GM21367 (cell line): ENCODE results near the gene PCYT2.

Experiments
- ATAC-seq: cut with Tn5 transposase; IDR thresholded peaks from one replicate; pipeline ENCODE4 v1.9.1; 2021; ENCODE audit not compliant: unreplicated experiment

The PCYT2 gene

DNA sequence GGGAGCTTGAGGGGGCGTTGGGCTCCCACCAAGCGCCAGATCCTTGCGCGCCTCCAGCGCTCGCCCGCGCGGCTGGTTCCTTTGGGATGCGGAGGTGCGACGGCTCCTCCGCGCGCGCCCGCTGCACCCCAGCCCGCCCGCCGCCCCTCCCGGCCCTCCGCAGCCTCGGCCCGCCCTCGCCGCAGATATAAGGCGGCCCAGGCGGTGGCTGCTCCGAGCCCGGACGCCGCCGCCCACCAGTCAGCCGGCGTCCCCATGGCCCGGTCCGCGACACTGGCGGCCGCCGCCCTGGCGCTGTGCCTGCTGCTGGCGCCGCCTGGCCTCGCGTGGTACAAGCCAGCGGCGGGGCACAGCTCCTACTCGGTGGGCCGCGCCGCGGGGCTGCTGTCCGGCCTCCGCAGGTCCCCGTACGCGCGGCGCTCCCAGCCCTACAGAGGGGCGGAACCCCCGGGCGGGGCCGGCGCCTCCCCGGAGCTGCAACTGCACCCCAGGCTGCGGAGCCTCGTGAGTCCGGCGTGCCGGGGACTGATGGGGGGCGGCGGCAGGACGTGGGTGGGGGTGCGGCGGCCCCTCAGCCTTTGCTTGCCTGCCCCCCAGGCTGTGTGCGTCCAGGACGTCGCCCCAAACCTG lies 9.1 kb downstream of the PCYT2 start, which contains the start of gene NPB:
TSS of gene NPB (plus strand) at position 216 of the 630 bp plus-strand sequence. CDS start at position 256, 40 bp downstream.
- no peak for ATAC-seq

DNA sequence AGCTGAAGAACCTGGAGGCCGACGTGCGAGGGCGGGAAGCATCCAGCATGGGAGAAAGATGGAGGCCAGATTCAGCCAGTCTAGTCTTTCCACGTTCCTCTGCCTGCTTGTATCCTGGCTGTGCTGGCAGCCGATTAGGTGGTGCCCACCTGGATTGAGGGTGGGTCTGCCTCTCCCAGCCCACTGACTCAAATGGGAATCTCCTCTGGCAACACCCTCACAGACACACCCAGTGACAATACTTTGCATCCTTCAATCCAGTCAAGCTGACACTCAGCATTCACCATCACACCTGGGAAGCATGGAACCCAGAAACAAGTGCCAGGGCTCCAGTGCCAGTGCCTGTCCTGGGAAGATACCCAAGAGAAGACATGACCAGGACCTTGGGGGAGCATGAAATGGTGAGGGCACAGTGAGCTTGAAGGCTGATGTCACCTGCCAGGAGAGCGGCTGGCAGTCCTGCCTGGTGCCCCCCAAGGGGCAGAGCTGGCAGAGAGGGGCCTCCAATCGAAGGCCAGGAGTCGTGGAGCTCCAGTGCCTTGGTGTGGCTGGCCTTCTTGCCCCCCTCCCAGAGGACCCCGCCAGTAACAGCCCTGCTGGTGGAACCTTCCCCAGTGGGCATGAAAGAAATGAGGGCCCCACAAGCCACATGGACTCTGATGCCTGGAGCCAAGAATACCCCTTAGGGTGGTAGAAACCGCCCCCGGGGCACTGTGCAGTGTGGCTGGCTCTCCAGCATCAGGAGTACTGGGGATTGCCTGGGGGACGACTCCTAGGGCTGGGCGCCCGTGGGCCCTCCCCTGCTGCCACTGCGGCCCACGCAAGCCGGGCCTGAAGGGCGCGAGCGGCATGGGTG lies 9.8 kb downstream of the PCYT2 start:
- ATAC-seq: no peak

DNA sequence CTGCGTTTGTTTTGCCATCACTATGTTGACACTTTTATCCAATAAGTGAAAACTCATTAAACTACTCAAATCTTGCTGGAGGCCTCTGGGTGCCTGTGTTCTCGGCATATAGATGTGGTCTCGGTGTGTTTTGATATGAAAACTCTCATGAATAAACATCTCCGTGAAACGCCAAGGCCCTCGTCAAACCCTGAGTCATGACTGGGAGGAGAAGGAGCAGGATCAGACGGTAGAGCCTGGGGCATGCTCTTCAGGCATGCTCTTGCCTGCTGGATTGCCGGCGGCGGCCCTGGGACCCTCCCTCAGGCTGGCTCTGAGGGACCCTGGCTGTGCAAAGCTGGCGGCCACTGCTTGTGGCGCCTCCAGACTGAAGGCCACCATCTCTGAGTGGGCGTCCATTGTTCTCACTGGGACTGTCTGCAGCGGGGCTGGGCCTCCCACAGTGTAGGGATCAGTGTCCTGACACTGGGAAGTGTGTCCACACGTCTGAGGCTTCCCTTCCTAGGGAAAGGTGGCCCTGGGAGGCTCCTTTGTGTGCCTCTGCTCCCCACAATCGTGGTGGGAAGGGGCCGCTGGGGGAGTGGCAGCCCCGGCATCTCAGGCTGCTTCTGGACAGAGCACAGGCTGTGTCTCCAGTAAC lies 10.9 kb downstream of the PCYT2 start:
- no peak for ATAC-seq

DNA sequence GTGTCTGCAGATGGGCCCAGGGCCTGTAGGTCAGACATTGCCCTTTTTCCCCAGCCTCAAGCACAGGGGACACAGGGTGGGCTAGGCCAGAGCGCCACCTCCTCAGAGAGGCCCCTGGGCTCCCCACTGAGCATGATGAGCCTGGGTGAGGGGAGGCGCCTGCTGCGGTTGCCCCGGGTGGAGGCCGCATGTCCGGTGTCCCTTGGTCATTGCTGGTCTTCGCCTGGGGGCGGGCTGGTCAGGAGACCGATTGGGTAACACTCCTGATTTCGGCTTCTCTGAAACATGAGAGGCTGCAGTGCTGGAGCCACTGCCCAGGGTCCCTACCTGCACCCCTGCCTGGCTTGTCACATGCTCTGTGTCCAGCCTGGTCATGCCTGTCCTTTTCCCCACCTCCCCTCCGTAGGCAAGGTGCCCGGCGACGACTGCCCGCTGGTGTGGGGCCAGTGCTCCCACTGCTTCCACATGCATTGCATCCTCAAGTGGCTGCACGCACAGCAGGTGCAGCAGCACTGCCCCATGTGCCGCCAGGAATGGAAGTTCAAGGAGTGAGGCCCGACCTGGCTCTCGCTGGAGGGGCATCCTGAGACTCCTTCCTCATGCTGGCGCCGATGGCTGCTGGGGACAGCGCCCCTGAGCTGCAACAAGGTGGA lies 11.6 kb downstream of the PCYT2 start:
- ATAC-seq: no peak

DNA sequence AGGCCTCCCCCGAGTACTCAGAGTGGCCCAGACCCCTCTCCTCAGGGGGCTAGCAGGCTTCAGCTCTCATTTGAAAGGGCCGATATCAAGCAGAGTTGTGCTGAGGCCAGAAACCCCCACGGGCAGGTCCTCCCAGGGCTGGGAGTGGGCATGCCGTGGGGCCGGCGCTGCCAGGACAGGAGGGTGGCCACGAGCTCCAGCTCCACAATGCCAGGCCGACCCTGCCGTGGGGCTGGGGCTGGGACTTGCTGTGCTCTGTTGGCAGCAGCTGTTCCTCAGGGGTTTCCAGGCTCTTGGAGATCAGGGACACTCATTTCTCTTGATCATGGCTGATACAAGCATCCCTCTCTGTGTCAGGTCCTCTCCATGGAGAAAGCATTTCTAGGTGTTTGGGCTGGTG lies 12.3 kb downstream of the PCYT2 start:
- no peak for ATAC-seq

DNA sequence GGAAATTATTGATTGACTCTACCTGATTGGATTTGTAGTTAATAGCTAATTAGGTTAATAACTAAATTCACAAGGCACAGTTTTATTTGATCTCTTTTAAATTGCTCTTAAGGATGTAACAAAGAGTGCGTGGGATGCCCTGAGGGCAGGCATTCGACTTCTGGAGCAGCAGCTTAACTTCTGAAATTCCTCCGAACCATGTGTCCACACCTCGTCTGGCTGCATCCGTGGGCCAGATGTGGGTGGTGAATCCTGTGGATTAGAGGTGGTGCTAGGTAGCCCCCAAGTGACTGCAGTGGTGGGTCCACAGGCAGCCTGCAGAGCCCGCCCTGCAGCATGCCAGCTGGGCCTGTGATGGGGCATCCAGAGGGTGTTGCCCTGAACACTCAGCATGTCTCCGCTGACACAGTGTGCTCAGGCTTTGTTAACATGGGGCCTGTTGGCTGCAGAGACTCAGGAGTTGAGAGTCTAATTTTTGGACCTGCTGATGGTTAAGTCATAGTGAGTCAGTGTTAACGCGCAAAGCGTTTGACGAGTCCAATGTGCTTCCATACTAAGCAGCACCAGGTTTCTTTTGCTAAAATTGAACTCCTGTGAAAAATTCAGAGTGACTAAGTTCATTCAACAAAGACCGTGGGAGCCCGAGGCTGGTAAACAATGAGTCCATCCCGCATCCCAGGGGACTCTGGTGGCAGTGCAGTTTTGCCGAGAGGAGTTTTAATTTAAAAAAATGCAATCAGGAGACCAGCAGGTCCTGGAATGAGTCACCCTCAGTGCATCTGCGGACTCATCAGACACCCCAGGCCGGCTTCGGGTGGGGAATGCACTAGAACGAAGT lies 13.0 kb downstream of the PCYT2 start:
- no peak for ATAC-seq

DNA sequence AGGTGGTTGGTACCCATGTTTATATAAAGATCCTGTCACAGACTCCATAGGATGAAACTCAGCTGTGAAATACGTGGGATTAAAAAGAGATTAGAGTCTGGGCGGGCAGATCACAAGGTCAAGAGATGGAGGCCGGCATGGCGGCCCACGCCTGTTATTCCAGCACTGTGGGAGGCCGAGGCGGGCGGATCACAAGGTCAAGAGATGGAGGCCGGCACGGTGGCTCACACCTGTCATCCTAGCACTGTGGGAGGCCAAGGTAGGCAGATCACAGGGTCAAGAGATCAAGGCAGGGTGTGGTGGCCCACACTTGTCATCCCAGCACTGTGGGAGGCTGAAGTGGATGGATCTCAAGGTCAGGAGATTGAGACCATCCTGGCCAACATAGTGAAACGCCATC lies 15.8 kb downstream of the PCYT2 start:
- ATAC-seq: no peak

DNA sequence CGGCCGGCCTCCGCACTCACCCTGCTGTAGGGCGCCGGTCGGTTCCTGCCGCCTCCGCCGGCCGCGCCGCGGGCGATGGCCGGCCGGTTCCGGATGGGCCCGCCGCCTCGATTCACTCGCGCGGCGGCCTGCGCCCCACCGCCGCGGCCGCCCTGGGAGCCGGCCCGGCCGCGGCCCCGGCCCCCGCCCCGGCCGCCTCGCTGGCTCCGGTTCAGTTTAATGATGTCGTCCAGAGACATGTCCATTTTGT lies 20.0 kb downstream of the PCYT2 start:
- ATAC-seq: no peak

DNA sequence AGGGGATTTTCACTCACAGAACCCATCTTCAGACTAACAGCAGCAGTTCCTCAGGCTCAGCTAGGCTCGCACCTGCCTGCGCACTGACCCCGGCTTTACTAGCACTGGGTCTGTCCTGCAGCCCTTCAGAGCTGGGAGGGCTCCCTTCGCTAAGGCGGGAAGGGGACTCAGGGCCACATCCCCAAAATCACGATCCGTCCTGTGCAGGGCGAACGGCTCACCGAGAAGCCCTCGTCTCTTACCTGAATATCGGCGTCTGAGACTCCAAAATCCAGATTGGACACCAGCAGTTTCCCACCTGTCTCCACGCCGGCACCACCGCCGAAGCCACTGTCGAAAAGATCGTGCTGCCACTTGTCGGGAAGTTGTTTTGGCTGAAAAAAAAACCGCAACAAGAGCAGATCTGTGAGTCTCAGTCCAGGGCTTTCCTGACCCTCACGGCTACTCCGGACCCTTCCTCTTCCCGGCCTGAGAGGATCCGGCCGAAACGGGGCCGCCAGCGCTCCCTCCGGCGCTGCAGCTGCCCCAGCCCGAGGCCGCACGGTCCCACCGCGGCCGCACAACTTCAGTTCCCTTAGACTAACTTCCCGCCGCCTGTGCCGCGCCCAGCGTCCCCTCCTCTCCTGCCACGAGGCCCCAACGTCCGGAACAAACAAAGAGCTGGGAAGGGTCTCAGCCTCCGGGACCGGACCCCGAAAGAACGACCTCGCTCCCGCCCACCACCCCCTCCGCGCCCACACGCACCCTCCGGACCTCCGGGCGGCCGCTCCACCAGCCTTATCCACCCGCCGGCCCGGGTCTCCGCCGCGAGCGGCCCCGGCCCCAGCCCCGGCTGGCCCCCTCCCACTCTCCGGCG lies 20.5 kb downstream of the PCYT2 start:
- ATAC-seq: peak; percentile 1

DNA sequence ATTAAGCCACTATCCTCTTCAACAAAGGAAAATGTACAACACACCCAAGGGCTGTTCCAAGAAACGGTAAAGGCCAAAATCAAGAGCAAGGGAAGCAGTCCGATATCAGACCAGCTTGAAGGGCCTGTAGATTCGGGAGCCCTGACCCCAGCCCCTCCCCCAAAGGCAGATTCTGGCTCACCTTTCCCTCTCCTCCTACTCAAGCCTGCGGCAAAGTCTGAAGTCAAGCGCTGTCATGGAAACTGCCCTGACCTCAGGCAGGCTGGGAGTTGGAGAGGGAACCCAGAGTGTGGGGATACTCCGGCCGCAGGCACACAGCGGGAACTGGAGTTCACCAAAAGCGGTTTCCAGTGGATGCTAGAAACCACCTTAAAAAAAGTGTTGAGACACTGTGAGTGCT lies 21.6 kb downstream of the PCYT2 start:
- ATAC-seq: no peak

DNA sequence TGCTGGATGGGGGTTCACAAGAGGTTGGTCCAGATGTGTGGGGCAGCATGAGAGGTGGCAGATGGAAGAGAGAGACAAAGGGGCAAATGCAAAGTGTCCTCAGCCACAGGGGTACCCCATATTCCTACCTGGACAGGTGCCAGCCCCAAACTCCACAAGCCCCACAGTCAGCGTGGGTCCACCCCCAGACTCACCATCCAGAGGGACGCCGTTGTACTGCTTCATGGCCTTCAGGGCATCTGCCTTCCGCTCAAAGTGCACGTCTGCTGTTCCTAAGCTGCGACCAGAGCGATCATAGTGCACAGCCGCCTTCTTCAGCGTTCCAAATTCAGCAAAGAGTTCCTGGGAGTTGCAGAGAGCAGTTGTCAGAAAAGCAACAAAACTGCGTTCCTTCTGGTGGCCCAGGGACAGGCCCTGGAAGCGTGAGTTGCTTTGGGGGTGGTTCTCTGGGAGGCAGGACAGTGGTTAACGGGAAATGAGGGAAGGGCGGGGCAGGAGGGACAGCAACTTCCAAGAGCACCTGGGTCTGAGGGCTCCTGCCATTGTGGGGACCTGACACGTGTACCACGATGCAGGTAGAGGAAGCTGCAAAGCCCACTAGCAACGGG lies 22.1 kb downstream of the PCYT2 start:
- ATAC-seq: no peak

DNA sequence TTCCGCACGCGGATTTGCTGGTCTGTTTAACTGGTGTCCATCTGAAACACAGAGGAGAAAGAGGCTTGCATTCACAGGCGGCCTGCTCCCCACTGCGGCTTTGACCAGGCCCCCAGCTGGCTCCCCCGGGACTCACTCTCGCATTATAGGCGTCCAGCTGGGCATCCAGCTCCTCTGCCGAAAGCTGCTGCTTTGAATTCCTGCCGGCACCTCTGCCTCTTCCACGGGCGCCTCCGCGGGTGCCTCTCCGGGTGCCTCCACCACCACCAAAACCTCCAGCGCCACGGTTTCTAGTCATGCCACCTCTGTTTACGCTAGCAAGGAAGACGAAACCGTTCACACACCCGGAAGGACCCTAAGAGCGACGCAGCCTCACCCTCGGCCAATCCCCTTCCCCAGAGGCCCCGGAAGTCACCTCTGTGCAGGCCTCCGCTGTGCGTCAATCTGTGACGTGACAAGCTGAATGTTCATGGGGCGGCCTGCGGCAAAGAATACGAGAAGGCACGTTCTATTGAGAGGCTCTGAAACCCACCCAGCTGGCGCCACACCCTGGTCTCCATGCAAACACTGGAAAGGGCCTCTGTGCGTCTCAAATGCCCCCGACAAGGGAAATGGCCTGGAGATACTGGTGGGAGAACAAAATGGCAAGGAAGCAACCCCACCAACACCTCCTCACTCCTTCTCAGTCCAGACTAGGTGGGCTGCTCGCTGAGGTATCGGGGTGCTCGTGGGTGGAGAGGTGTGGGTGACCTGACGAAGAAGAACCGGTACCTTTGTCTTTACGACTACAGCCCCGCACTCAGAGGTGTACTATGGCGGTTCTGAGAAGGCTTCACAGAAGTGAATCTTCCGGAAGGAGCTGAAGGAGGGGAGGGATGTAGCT lies 22.9 kb downstream of the PCYT2 start:
- no peak for ATAC-seq

DNA sequence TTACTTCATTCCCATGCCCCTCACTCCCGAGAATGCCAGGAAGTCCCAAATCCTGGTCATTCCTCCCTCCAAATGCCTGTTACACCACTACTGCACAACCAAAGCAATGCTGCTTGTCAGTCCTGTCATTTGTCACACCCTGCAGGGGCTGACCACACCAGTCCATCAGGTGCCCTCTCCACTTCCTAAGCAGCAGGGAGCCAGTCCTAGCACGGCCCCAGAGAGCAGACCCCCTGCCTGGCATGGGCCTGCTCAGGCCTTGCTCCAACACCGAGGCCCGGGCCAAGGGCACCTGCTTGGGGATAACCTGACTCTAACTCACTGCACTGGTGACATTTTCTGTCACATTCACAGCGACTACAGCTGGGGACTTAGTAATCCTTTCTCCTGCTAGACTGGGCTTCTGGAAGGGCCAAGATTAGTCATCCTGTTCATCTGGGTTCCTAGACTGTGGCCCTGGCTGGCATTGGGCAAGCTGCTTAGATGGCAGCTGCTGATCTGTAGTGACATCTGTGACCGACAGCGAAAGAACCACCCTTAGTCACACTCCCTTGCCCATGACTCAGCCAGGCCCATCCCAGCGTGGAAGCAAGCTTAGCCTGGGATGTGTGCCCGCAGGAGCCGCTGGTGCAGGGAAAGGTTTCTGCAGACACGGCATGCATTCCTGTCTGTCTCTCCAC lies 25.2 kb downstream of the PCYT2 start:
- ATAC-seq: no peak

DNA sequence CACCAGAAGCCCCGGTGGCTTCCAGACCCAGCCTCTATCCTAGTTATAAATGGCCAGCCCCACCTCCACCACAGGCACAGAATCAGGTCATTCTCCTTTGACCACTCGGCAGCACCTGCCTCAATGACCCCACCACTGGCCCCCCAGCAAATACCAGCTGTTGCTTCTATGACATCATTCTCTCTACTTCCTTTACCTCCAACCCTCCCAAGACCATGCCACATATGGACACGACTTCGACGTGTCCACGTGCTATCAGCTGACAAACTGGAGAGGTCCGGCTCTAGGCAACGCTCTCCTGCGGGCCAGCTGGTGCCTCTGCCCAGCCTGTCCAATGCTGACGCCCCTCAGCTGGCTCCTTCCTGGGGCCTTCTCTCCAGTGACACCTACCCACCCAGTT lies 25.7 kb downstream of the PCYT2 start:
- no peak for ATAC-seq

DNA sequence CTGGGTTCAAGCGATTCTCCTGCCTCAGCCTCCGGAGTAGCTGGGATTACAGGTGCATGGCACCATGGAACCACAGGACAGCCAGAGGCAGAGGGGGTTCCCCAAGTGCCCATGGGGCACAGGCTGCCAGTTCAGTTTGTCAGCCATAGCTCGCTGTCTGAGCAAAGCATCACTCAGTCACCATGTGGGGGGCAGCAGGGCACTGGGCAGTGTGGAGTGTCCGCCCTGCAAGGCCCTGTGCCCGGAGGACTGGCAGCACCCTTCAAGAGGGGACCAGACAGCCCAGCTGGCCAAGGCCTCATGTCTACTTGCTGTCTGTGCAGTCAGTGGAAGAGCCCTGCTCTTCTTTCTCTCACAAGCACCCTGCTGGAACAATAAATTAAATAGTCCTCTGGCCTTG lies 26.2 kb downstream of the PCYT2 start:
- no peak for ATAC-seq

DNA sequence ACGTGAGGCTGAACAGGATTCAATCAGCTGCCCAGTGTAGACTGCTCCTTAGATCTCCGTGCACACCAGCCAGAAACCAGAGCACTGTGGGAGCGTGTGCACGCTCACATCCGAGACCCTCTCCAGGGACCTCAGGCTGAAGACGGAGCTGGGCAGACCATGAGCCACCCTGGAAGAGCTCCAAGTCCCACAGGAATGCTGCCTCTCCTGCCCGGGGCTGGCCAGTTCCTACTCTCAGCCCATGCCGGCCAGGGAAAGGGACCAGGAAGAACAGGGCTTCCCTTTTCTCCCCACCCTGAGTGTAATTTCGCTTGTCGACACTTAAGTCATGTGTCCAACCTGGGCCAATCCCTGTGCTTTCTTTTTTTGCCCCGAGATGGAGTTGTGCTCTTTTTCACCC lies 26.7 kb downstream of the PCYT2 start:
- no peak for ATAC-seq

DNA sequence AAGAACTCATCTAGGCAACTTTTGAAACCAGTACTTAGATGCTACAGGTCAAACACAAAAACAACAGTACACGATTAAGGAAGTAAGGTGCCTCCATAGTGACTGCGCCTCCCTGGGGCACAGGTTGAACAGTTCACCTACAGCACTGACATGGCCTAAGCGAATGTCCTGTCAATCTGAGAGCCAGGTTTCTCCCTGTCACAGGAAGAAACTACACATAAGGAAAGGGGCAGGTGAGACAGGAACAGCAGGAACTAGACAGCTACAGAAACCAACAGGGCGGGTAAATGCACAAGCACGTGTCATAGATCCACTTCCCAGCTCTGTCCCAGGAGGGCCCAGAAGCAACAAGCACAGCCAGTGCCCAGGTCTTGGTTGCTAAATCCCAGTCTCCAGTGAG lies 32.1 kb downstream of the PCYT2 start:
- no peak for ATAC-seq

DNA sequence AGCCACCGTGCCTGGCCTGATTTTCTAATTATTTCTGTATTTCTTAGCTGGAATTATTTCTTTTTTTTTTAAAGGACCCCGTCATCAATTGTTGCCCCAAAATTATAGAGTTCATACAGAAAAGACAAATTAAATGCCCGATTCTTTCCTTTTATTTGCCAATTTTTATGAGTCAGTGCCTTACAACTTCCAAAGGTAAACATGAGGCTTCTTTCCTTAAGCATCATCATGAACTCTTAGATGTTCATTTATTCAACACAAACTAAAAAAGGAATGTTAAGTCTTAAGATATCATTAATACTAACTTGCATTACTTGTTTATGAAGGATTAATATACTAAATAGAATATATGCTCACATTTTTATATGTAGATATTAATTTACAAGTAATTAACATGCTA lies 32.9 kb downstream of the PCYT2 start:
- no peak for ATAC-seq
